Activated T-helper 1 cell treated with anti-CD3 and anti-CD28 coated beads, Interleukin-12 subunit alpha, Interleukin-12 subunit beta, Interleukin-2, Interleukin-4 antibody, amounts not matched to agents 30 ng/mL and 10 ng/mL and 1 ng/mL, durations not matched to agents 14 hours and 24 hours and 36 hours (primary cell): ENCODE results near the gene PLXDC2. TPM values are rescaled to one million over a fixed set of nuclear protein-coding genes. Genes with fewer than 3 reads are reported as not detected.
"Not testable (repeated sequence)": the region's sequence is repeated elsewhere in the genome, so short reads cannot be mapped to it uniquely, and the experiment has no call there.

ENCODE experiments used
- DNase-seq: peaks from one replicate; pipeline ENCODE4 v3.0.0; 2021; ENCODE audit warnings: low spot score
- H3K27ac Mint-ChIP-seq: one replicate; pipeline ENCODE4 v1.8.0; 2021; ENCODE audit warnings: mild to moderate bottlenecking, mixed read lengths
- H3K27me3 Mint-ChIP-seq: one replicate; pipeline ENCODE4 v1.8.0; 2022; ENCODE audit warnings: mild to moderate bottlenecking, moderate library complexity, mixed read lengths; ENCODE audit not compliant: insufficient read depth
- H3K36me3 Mint-ChIP-seq: one replicate; pipeline ENCODE4 v1.8.0; 2021; ENCODE audit warnings: low read depth, mixed read lengths
- H3K4me1 Mint-ChIP-seq: one replicate; pipeline ENCODE4 v1.8.0; 2021; ENCODE audit warnings: low read depth, mixed read lengths
- H3K4me3 Mint-ChIP-seq: one replicate; pipeline ENCODE4 v1.8.0; 2021; ENCODE audit warnings: mild to moderate bottlenecking, moderate library complexity, mixed read lengths
- H3K9me3 Mint-ChIP-seq: one replicate; pipeline ENCODE4 v1.8.0; 2021; ENCODE audit warnings: mixed read lengths
- intact Hi-C: fragments of 100-400 bp; cut with micrococcal nuclease; formaldehyde crosslinking; loops from one replicate; pipeline ENCODE4 v1.15.1; 2024
- total RNA-seq: library from RNA; stranded (reverse); gene quantifications from 2 replicates; pipeline ENCODE4 v1.2.3, GENCODE V29; 2022

PLXDC2 gene
- total RNA-seq, 1 donor from 2014 or later: not detected

DNA sequence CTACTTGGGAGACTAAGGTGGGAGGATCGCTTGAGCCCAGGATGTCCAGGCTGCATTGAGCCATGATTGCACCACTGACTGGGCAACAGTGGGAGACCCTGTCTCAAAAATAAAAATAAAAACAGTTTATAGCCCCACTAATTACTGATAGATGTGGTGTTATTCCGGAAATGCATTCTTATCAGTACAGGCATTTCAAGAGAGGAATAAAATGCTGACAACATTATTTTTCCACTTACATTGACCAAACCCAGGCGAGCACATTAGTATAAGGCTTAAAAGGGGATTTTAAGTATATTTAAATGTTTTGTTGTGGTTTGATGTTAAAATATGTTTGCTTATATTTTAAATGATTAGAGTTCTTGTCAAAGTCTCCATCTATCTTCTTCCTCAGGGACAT lies 359.5 kb downstream of the PLXDC2 start:
- H3K27ac Mint-ChIP-seq: no peak overlapping the region
- no peak for DNase-seq
- no peak overlapping the region for H3K4me3 Mint-ChIP-seq
- no peaks in the 10 kb centered on the region for H3K27me3 Mint-ChIP-seq
- H3K9me3 Mint-ChIP-seq: no peaks in the 10 kb centered on the region
- H3K36me3 Mint-ChIP-seq: no peaks in the 10 kb centered on the region
- intact Hi-C loops: no loop called here
- no peaks in the 10 kb centered on the region for H3K4me1 Mint-ChIP-seq

DNA sequence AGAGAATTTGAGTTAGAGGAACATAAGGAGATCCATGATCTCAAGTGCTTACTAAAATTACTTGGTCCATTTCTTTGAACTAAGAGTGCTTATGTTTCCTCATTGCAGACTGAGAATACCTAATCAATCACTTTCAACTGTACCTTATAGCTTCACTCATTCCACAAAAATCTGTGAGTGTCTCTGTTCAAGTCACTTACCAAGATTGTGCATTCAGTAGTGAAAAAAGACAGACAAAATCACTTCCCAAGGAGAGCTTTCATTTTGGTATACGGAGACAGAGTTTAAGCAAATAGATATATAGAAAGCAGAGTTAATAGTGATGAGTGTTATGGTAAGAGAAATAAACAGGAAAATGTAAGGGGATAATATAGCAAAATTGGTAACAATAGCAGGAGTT lies 364.5 kb downstream of the PLXDC2 start:
- Mint-ChIP-seq H3K4me3 (no peak overlapping the region), H3K27me3 (no peaks in the 10 kb centered on the region), H3K36me3 (no peaks in the 10 kb centered on the region), H3K4me1 (no peaks in the 10 kb centered on the region), H3K9me3 (no peaks in the 10 kb centered on the region), H3K27ac (no peak overlapping the region)
- no peak for DNase-seq
- intact Hi-C loops: no loop called here

DNA sequence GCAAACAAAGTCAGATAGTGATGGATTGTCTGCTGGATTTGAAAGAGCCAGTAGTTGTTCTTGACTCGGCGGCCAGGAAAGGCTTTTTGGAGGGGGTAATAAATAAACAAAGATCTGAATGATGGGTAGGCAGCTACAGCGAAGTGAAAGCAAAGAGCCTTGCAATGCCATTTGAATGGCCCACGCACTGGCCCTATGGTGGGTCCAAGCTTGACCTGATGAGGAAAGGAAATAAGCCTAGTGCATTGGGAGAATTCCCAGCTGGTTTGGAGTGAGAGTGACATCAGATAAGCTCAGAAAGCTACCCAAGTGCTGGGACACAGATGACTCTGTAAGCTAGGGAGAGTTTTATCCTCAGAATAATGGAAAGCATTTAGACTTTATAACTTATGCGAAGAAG lies 365.2 kb downstream of the PLXDC2 start:
- no peak overlapping the region for H3K27ac Mint-ChIP-seq
- H3K36me3 Mint-ChIP-seq: no peaks in the 10 kb centered on the region
- H3K4me3 Mint-ChIP-seq: no peak overlapping the region
- no peaks in the 10 kb centered on the region for H3K4me1 Mint-ChIP-seq
- intact Hi-C loops: no loop called here
- DNase-seq: no peak
- H3K27me3 Mint-ChIP-seq: no peaks in the 10 kb centered on the region
- peaks cover 2% of the 10 kb centered on the region for H3K9me3 Mint-ChIP-seq

DNA sequence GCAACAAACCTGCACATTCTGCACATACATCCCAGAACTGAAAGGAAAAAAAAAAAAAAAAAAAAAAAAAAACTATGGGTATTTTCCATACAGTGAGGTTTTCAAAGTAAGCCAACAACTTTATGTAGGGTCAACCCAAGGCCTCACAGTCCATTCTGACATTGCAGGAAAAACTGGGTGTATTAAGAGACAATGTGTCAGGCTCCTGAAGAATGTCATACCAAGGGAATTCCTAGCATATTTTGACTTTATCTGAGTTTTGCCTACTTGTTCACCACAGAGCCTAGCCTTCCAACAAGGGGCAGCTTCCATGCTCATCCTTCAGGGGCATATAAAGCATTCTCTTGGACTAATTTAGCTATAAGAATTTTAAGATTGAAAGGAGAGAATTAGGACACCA lies 368.9 kb downstream of the PLXDC2 start:
- H3K4me1 Mint-ChIP-seq: no peaks in the 10 kb centered on the region
- peaks cover 6% of the 10 kb centered on the region for H3K9me3 Mint-ChIP-seq
- H3K27me3 Mint-ChIP-seq: no peaks in the 10 kb centered on the region
- intact Hi-C loops: no loop called here
- H3K36me3 Mint-ChIP-seq: no peaks in the 10 kb centered on the region
- no peak overlapping the region for H3K4me3 Mint-ChIP-seq
- DNase-seq: no peak
- no peak overlapping the region for H3K27ac Mint-ChIP-seq

DNA sequence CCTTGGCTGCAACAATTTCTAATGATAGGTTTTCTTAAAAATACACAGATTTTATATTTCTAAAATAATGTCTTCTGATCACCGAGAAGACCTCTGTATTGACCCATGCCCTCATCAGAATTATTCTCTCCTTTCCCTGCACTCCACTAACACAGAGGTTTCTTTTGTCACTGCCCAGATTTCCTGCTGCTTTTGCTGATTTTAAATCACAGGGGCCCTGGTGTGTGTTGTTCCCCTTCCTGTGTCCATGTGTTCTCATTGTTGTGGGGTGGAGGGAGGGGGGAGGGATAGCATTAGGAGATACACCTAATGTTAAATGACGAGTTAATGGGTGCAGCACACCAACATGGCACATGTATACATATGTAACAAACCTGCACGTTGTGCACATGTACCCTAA lies 375.2 kb downstream of the PLXDC2 start:
- intact Hi-C loops, H3K4me1 Mint-ChIP-seq, H3K4me3 Mint-ChIP-seq, H3K27ac Mint-ChIP-seq, H3K9me3 Mint-ChIP-seq, DNase-seq, H3K27me3 Mint-ChIP-seq, H3K36me3 Mint-ChIP-seq: not testable (repeated sequence)

DNA sequence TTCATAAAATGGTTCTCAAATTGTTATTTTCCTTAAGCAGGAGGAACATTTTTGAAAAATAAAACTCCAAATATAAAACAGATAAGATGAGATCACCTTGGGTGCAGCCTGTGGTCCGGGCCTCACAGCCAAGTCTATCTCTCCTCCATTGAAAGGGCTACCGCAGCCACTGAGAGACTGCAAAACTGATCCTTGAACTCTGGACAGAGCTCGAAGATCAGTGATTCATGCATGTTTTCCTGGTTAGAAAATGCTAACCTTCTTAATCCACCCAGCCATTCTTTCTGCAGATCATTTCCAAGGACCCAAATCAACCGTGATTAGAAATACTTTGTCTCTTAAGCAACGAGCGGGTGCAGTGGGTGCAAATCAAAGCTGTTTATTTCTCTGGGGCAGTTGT lies 378.8 kb downstream of the PLXDC2 start:
- intact Hi-C loops: no loop called here
- Mint-ChIP-seq H3K27ac (no peak overlapping the region), H3K9me3 (no peaks in the 10 kb centered on the region), H3K27me3 (no peaks in the 10 kb centered on the region), H3K4me3 (no peak overlapping the region), H3K36me3 (no peaks in the 10 kb centered on the region), H3K4me1 (no peaks in the 10 kb centered on the region)
- DNase-seq: no peak

DNA sequence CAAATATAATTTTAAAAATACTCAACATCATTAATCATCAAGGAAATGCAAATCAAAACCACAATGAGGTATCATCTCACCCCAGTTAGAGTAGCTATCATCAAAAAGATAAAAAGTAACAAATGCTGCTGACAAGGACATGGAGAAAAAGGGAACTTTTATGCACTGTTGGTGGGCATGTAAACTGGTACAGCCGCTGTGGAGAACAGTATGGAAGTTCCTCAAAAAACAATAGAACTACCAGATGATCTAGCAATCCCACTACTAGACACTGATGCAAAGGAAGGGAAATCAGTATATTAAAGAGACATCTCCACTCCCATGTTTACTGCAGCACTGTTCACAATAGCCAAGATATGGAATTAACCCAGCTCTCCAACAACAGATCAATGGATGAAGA lies 384.5 kb downstream of the PLXDC2 start:
- no peaks in the 10 kb centered on the region for H3K9me3 Mint-ChIP-seq
- H3K36me3 Mint-ChIP-seq: no peaks in the 10 kb centered on the region
- H3K27me3 Mint-ChIP-seq: no peaks in the 10 kb centered on the region
- intact Hi-C loops: no loop called here
- no peak overlapping the region for H3K4me3 Mint-ChIP-seq
- no peak overlapping the region for H3K27ac Mint-ChIP-seq
- no peaks in the 10 kb centered on the region for H3K4me1 Mint-ChIP-seq
- DNase-seq: no peak

DNA sequence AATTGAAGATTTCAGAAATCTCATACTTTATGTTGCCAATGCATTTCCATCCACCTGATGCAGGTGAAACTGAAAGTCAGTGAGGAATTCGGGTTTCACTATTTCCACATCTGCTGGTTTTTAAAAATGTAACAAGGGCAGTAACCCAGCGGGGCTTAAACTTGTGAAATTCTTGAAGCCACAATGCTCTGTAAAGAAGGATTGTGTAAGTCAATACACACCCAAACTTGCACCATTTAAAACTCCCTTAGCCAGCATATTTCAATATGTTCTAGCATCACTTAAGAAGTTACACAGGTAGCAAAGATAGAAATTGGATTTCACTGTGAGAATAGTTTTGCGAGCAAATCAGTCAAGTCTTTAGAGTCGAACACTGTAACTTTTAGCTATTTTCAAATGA lies 386.1 kb downstream of the PLXDC2 start:
- H3K4me1 Mint-ChIP-seq: no peaks in the 10 kb centered on the region
- no peak for DNase-seq
- intact Hi-C loops: no loop called here

DNA sequence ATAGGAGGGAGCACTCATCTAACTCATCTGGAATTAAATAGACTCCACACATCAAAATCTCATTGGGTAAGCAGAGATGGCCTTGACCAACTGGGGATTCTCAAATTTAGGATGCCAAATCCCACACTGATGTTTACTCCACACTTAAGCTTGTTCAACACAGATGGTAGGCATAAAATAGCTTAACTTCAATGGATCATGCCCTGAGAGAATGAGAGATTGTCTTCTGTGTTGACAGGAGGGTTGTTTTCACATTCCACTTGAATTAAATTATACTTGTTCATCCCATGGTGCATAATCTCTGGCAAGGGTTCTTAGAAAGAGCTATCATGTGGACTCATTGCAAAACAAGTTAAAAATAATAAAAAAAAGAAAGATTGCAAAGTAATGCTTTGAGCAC lies 391.4 kb downstream of the PLXDC2 start:
- DNase-seq: no peak
- Mint-ChIP-seq H3K27me3 (no peaks in the 10 kb centered on the region), H3K4me3 (no peak overlapping the region), H3K4me1 (no peaks in the 10 kb centered on the region), H3K27ac (no peak overlapping the region), H3K36me3 (no peaks in the 10 kb centered on the region), H3K9me3 (peaks cover 4% of the 10 kb centered on the region)
- intact Hi-C loops: no loop called here

More for the DNA sequence above, 386.1 kb downstream of the PLXDC2 start:
- H3K27me3 Mint-ChIP-seq: no peaks in the 10 kb centered on the region
- no peaks in the 10 kb centered on the region for H3K36me3 Mint-ChIP-seq
- H3K27ac Mint-ChIP-seq: no peak overlapping the region
- peaks cover 4% of the 10 kb centered on the region for H3K9me3 Mint-ChIP-seq
- no peak overlapping the region for H3K4me3 Mint-ChIP-seq

DNA sequence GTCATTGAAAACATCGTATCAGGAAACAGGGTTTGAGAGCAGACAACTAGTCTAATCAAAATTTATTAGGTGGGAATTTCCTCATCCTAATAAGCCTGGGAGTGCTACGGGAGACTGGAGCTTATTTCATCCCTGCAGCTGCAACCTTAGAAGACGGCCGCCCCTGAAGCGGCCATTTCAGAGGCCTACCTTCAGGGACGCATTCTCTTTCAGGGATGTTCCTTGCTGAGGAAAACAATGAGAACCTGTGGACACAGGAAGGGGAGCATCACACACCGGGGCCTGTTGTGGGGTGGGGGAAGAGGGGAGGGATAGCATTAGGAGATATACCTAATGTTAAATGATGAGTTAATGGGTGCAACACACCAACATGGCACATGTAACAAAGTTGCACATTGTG lies 392.9 kb downstream of the PLXDC2 start:
- H3K9me3 Mint-ChIP-seq, H3K4me3 Mint-ChIP-seq, H3K27ac Mint-ChIP-seq, intact Hi-C loops, DNase-seq, H3K36me3 Mint-ChIP-seq, H3K4me1 Mint-ChIP-seq, H3K27me3 Mint-ChIP-seq: not testable (repeated sequence)

DNA sequence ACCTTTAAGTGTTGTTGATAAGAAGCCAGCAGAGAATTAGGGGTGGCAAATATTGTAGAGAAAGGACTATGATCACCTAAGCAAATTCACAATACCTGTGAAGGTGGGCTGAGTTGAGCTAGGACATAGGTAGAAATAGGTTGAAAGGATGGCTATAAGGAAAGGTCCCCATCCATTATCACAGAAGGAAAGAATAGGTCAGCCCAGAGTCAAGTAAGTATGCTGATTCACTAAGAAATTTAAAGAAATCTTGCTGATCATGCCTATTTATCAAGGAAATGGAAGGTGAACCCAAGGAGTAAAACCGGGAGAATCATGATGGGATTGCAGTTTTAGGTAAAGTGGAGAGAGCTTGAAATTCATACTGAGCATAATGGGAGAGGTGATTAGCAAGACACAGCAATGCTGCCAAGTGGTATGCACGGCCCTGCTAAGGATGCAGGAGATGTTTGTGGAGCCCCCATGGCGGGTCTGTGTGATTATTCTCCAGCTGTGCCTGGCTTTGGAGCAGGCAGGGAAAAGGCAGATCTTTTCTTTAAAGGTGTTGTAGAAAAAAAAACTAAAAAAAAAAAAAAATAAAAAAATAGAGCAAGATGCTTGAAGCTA lies 399.4 kb downstream of the PLXDC2 start:
- no peaks in the 10 kb centered on the region for H3K9me3 Mint-ChIP-seq
- no peaks in the 10 kb centered on the region for H3K36me3 Mint-ChIP-seq
- H3K4me3 Mint-ChIP-seq: no peak overlapping the region
- H3K27me3 Mint-ChIP-seq: no peaks in the 10 kb centered on the region
- no peak for DNase-seq
- H3K4me1 Mint-ChIP-seq: no peaks in the 10 kb centered on the region
- H3K27ac Mint-ChIP-seq: no peak overlapping the region
- intact Hi-C loops: no loop called here

DNA sequence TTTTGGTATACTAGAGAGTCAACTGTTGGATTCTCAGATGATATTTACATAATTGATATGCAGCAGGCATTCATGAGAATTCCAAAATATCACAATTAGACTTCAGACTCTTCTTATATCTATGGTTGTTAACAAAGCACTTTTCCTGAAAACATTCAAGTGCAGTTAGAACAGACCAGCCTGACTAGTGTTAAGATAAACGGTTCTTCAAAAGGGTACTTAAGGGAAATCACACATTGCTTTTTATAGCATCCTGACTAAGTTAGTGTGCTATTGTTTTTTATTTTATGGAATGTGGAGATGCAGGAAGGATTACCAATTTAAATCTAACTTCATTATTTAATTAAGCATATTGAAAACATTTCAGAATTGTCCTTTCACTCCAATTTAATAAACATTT lies 405.1 kb downstream of the PLXDC2 start:
- H3K27me3 Mint-ChIP-seq: no peaks in the 10 kb centered on the region
- intact Hi-C loops: no loop called here
- no peaks in the 10 kb centered on the region for H3K36me3 Mint-ChIP-seq
- DNase-seq: no peak
- H3K27ac Mint-ChIP-seq: no peak overlapping the region
- no peaks in the 10 kb centered on the region for H3K9me3 Mint-ChIP-seq
- no peaks in the 10 kb centered on the region for H3K4me1 Mint-ChIP-seq
- H3K4me3 Mint-ChIP-seq: no peak overlapping the region

DNA sequence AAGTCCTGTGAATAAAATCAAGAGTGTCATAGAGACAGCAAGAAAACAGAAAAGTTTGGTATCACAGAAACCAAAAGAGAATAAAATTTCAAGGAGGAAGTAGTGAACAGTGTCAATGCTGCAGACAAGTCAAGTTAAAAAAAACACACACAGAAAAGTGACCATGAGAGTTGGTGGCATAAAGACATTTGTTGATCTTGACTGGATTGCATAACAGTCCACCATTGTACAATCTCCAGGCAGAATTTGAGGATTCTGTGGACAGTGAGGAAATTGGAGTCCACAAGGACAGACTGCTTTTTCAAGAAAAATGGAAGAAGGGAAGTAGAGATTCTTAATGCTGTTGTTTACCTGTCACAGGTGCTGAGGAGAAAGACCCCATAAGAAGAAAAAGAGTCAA lies 412.5 kb downstream of the PLXDC2 start:
- intact Hi-C loops: no loop called here
- Mint-ChIP-seq H3K9me3 (peaks cover 5% of the 10 kb centered on the region), H3K4me3 (no peak overlapping the region), H3K27me3 (no peaks in the 10 kb centered on the region), H3K4me1 (no peaks in the 10 kb centered on the region), H3K36me3 (no peaks in the 10 kb centered on the region), H3K27ac (no peak overlapping the region)
- no peak for DNase-seq

DNA sequence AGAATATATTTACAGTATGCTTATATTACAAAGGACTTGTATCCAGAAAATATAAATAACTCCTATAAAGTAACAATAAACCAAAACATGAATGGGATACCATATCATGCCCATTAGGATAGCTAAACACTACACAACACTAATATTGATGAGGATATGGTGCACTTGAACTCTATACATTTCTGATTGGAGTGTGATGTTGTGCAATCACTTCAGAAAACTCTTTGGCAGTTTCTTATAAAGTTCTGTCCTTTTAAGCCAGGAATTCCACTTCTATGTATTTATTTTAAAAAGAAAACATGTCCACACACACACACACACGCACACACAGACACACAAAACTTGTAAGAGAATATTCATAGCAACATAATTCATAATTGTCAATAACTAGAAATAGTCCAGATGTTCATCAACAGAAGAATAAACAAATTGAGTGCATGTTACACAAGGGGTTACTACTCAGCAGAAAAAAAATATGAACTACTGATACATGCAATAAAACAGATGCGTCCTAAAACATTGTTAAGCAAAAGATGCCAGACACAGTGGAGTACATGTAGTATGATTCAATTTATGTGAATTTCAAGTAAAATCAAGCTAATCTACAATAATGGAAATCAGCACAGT lies 416.0 kb downstream of the PLXDC2 start:
- H3K27me3 Mint-ChIP-seq: no peaks in the 10 kb centered on the region
- H3K4me3 Mint-ChIP-seq: no peak overlapping the region
- H3K27ac Mint-ChIP-seq: no peak overlapping the region
- intact Hi-C loops: no loop called here
- no peaks in the 10 kb centered on the region for H3K4me1 Mint-ChIP-seq
- peaks cover 1% of the 10 kb centered on the region for H3K9me3 Mint-ChIP-seq
- DNase-seq: no peak
- no peaks in the 10 kb centered on the region for H3K36me3 Mint-ChIP-seq
